ENCODE results near the gene SHB.

DNA sequence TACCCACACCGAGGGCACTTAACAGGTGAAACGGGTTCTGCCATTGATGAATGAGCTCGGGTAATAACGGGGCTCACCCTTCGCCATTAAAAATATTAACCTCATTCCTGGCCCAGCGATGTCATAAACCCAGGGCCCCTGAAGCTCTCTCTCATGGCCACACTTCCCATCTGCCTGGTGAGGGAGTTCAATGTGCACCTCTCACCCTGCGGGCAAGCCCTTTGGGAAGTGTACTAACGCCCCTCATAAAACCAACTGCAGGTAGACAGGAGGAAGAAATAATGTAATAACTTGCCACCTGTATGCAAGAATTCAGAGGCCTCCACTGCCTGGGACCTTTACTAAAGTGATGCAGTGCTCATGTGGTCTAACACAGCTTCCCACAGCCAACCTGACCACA lies 35.1 kb downstream of the SHB start:
- no peak for TF ChIP-seq POLR2A (IDR thresholded peaks at IDR 0.05)
- TF ChIP-seq, protein P1, sequence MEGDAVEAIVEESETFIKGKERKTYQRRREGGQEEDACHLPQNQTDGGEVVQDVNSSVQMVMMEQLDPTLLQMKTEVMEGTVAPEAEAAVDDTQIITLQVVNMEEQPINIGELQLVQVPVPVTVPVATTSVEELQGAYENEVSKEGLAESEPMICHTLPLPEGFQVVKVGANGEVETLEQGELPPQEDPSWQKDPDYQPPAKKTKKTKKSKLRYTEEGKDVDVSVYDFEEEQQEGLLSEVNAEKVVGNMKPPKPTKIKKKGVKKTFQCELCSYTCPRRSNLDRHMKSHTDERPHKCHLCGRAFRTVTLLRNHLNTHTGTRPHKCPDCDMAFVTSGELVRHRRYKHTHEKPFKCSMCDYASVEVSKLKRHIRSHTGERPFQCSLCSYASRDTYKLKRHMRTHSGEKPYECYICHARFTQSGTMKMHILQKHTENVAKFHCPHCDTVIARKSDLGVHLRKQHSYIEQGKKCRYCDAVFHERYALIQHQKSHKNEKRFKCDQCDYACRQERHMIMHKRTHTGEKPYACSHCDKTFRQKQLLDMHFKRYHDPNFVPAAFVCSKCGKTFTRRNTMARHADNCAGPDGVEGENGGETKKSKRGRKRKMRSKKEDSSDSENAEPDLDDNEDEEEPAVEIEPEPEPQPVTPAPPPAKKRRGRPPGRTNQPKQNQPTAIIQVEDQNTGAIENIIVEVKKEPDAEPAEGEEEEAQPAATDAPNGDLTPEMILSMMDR (IDR thresholded peaks at IDR 0.05), result no peak
- no peak for TF ChIP-seq POLR2AphosphoS5 (IDR thresholded peaks at IDR 0.05)
